ENCODE data around the gene TRIO. TPM values are rescaled to one million over a fixed set of nuclear protein-coding genes. Genes with fewer than 3 reads are reported as not detected.

Gene TRIO
- polyA plus RNA-seq, 1 donor: 130 TPM

DNA sequence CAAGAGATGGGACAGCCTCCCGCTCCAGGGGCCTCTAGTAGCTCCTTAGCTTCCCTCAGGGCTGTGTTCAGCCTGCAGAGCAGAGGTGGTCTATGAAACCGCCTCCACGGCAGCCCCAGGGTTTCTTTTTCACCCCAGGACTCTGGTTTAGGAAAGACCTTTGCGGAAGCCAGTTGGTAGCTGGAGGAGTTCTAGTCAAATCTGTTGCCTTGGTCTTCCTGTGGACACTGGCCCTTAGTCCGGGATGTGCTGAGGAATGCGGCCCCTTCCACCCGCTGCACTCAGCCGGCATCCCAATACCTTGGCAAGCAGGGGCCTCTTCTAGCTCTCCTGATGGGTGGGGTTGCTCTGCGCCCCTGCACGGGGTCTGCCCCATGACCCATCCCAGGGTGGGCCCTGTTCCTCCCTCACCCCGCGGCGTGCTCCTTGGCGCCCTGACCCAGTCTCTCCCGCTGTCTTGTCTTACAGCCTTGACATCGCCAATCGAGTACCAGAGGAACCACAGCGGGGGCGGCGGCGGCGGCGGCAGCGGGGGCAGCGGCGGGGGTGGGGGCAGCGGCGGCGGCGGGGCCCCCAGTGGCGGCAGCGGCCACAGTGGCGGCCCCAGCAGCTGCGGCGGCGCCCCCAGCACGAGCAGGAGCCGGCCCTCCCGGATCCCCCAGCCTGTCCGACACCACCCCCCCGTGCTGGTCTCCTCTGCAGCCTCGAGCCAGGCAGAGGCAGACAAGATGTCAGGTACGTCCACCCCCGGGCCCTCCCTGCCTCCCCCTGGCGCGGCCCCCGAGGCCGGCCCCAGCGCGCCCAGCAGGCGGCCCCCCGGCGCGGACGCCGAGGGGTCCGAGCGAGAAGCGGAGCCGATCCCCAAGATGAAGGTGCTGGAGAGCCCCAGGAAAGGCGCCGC lies 344.1 kb downstream of the TRIO start:
- no peak for DNase-seq

GRCh38 chr5:14487897-14488570 lies 344.9 kb downstream of the TRIO start:
- no peak for DNase-seq

- DNase-seq: no peak
These were observed 345.6 kb downstream of the TRIO start for GRCh38 chr5:14488709-14489108.

- no peak for DNase-seq
These were observed 346.5 kb downstream of the TRIO start for GRCh38 chr5:14489643-14490042.

DNA sequence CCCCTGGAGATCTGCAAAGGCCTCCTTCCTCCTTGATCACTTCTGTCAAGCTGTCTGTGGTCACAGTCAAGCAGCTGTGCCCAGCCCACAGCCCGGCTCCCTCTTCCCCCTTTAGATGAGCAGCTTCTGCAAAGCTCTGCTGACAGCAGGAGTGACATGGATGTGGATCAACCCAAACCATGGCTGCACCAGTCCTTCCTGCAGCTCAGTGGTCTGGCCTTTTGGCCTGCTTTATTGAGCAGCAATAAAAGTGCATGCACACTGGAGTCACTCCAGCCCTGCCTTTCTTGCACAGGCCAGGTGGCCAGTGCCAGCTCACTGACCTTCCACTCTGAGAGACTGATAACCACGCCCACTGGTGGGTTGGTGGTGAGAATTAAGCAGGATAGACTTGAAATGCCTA lies 347.2 kb downstream of the TRIO start:
- DNase-seq: no peak

DNA sequence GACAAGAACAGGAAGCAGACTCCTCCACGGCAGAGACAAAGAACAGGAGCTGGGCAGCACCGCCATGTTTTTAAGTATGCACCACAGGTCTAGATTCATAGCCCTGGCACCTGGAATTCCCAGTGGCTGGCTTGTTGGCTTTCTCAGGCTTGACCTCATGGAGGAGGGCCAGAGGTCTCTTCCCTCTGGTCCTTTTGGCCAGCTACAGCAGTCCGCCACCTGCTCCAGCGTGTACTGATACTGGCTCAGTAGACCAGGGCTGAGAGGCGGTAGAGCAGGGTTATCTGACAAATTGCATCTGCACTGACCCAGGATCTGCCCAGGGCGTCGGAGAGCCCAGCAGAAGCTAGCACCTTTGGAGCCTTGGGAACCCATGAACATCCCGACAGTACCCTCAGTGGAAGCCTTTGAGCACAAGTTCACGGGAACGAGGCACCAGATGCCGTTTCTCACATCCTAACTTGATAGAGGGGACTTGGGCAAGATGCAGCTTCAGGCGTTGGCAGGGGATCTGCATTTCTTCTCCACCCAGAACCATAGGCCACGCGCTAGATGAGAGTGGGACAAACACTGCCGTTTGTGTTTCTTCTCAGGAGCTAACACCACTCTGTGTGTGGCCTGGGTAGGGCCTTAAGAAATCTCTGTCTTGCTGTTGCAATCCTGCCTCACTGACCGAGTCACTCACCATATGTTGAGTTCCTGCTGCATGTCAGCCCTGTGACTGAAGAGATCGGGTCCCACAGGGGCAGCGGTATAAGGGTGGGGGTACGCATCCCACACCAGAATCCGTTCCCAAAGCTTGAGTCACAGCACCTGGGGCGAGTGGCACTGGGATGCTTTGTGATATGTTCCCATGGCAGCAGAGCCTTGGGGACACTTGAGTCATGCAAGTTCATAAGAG lies 348.1 kb downstream of the TRIO start:
- no peak for DNase-seq

GRCh38 chr5:14492331-14492964 lies 349.3 kb downstream of the TRIO start:
- no peak for DNase-seq

GRCh38 chr5:14495301-14495700 lies 352.2 kb downstream of the TRIO start:
- no peak for DNase-seq

DNA sequence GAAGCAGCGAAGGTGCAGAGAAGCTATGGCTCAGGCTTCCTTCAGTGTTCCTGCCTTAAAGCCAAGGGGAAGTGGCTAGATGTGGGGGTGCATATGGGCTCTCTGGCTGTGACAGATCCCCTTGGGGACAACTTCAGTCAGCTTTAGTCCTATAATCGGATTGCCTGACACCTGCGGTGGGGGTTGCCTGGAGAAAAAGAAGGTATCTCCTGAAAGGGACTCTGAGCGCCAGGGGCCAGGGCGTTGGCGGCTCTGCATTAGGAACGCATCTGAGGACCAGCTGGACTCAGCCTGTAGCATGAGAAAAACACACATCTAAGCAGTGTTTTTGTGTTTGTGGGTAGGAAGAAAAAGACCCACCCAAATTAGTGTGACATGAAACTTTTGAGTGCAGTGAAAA lies 354.2 kb downstream of the TRIO start:
- no peak for DNase-seq

- no peak for DNase-seq
These were observed 358.5 kb downstream of the TRIO start for GRCh38 chr5:14501353-14502293.

GRCh38 chr5:14502294-14502690 lies 359.1 kb downstream of the TRIO start:
- no peak for DNase-seq

GRCh38 chr5:14503017-14503680 lies 360.0 kb downstream of the TRIO start:
- no peak for DNase-seq

- no peak for DNase-seq
These were observed 360.7 kb downstream of the TRIO start for GRCh38 chr5:14503681-14504331.

DNA sequence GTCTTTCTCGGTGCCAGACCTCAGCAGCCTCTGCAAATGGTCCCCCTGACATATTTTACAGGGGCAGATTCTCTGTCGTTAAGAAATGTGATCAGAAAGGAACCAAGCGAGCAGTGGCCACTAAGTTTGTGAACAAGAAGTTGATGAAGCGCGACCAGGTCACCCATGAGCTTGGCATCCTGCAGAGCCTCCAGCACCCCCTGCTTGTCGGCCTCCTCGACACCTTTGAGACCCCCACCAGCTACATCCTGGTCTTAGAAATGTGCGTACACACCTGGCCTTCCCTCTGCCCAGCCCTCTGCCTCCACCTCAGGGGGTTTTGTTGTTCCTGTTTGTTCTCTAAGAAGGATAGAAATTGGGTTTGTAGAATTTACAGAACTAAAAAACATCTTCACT lies 361.2 kb downstream of the TRIO start:
- DNase-seq: no peak

GRCh38 chr5:14504816-14505215 lies 361.7 kb downstream of the TRIO start:
- DNase-seq: no peak

GRCh38 chr5:14505310-14506139 lies 362.4 kb downstream of the TRIO start:
- no peak for DNase-seq

GRCh38 chr5:14506140-14506538 lies 363.0 kb downstream of the TRIO start:
- DNase-seq: no peak

DNA sequence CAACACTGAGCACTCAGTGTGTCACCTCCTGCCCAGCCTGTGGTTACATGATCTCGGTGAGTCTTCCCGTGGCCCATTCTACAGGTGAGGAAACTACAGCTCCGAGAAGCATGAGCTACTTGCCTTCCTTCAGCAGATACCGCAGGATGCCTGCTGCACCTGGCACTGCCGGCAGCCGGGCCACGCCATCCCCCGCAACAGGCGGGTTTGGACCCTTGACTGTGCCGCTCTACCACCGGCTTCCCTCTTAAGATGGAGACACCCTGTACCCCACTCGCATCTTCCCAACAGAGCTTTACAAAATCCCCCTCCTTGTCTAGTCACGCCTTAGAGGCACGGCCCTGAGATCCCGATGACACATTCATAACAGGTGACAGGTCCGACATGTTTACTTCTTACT lies 363.5 kb downstream of the TRIO start:
- no peak for DNase-seq

Data from left kidney (tissue), 2 donors.